GM23338 (cell line): ENCODE data around the gene SCGB1D2.

Source experiments
- CREB1 ChIP-seq: fragments of 250-450 bp; sonication (Bioruptor Pico); IDR thresholded peaks from 2 replicates; pipeline ENCODE4 v1.5.0; 2020; ENCODE audit warnings: low read depth, mild to moderate bottlenecking, moderate library complexity
- CTCF ChIP-seq, 2 experiments: fragments of 200-600 bp in 1 of 2; sonication (generic) in 1 of 2; conservative IDR thresholded peaks; 2 replicates each; pipeline versions ENCODE4 v1.5.1 to v1.6.1; 2016 to 2017; ENCODE audit warnings: antibody characterized with exemption in 2 of 2, low read depth in 2 of 2, mild to moderate bottlenecking in 2 of 2, moderate library complexity in 1 of 2
- EZH2 ChIP-seq: fragments of 200-600 bp; sonication (generic); IDR thresholded peaks from one replicate; pipeline ENCODE4 v1.8.0; 2017; ENCODE audit warnings: antibody characterized with exemption, mild to moderate bottlenecking, low read depth; ENCODE audit not compliant: unreplicated experiment
- POLR2AphosphoS5 ChIP-seq: IDR thresholded peaks from 2 replicates; pipeline ENCODE4 v1.6.1; 2016; ENCODE audit warnings: antibody characterized with exemption, low read depth
- ZNF331 ChIP-seq: fragments of 250-450 bp; sonication (Bioruptor Pico); IDR thresholded peaks from 2 replicates; pipeline ENCODE4 v1.5.0; 2020; ENCODE audit warnings: low read depth, mild to moderate bottlenecking, moderate library complexity
- TF ChIP-seq, protein P1 (sequence below): IDR thresholded peaks from one replicate; pipeline ENCODE4 v1.6.1; 2018; ENCODE audit warnings: antibody characterized with exemption; ENCODE audit not compliant: unreplicated experiment

DNA sequence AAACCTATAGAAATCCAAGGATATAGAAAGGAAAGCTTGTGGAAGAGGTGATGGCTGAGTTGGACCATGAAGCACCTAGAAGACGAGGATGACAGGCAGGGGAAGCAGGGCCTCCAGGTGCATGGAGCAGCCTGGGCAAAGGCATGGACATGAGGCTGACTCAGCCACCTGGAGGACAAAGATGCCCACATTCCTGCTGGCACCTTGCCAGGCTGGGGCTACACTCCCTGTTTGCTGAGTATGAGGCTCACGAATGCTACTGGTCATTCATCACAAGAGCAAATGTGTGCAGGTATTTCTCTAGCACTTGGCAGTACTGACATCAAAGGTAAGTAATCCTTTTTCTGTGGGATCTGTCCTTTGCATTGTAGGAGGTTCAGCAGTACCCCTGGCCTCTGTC lies 40.7 kb upstream of the SCGB1D2 start:
- TF ChIP-seq POLR2AphosphoS5: no peak
- no peak for TF ChIP-seq CTCF (conservative IDR thresholded peaks at IDR 0.05; ENCODE audit: low read depth in 2 of 2)
- no peak for TF ChIP-seq EZH2
- TF ChIP-seq, protein P1, sequence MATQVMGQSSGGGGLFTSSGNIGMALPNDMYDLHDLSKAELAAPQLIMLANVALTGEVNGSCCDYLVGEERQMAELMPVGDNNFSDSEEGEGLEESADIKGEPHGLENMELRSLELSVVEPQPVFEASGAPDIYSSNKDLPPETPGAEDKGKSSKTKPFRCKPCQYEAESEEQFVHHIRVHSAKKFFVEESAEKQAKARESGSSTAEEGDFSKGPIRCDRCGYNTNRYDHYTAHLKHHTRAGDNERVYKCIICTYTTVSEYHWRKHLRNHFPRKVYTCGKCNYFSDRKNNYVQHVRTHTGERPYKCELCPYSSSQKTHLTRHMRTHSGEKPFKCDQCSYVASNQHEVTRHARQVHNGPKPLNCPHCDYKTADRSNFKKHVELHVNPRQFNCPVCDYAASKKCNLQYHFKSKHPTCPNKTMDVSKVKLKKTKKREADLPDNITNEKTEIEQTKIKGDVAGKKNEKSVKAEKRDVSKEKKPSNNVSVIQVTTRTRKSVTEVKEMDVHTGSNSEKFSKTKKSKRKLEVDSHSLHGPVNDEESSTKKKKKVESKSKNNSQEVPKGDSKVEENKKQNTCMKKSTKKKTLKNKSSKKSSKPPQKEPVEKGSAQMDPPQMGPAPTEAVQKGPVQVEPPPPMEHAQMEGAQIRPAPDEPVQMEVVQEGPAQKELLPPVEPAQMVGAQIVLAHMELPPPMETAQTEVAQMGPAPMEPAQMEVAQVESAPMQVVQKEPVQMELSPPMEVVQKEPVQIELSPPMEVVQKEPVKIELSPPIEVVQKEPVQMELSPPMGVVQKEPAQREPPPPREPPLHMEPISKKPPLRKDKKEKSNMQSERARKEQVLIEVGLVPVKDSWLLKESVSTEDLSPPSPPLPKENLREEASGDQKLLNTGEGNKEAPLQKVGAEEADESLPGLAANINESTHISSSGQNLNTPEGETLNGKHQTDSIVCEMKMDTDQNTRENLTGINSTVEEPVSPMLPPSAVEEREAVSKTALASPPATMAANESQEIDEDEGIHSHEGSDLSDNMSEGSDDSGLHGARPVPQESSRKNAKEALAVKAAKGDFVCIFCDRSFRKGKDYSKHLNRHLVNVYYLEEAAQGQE: no peak
- no peak for TF ChIP-seq ZNF331 (CRISPR knock-in tag)
- no peak for TF ChIP-seq CREB1 (CRISPR knock-in tag)
